Sigmoid colon (tissue), 7 donors: ENCODE data around the gene WT1. TPM values are rescaled to one million over a fixed set of nuclear protein-coding genes. Genes with fewer than 3 reads are reported as not detected.

Experiments
- DNase-seq: peaks from one replicate; pipeline ENCODE4 v3.0.0-alpha.2; 2019
- H3K27ac ChIP-seq, 4 donors: fragments of 200-600 bp; sonication (generic); one replicate each; pipeline ENCODE4 v1.5.1; 2016 to 2019; ENCODE audit warnings: mild to moderate bottlenecking in 1 of 4
- H3K27me3 ChIP-seq, 3 donors: fragments of 200-600 bp; sonication (generic); one replicate each; pipeline ENCODE4 v1.5.1; 2019; ENCODE audit warnings: mild to moderate bottlenecking in 1 of 3
- H3K36me3 ChIP-seq, 4 donors: fragments of 200-600 bp; sonication (generic); one replicate each; pipeline ENCODE4 v1.5.1; 2016 to 2019
- H3K4me1 ChIP-seq, 4 donors: fragments of 200-600 bp; sonication (generic); one replicate each; pipeline ENCODE4 v1.5.1; 2017 to 2019
- H3K4me3 ChIP-seq, 4 donors: fragments of 200-600 bp; sonication (generic); one replicate each; pipeline ENCODE4 v1.5.1; 2017 to 2019; ENCODE audit warnings: mild to moderate bottlenecking in 2 of 4, moderate library complexity in 1 of 4
- H3K9me3 ChIP-seq, 4 donors: fragments of 200-600 bp in 3 of 4; sonication (generic) in 3 of 4; one replicate each; pipeline versions ENCODE4 v1.5.1 to v1.6.1; 2013 to 2019
- EP300 ChIP-seq, 4 donors: sonication (generic); formaldehyde crosslinking; IDR thresholded peaks; one replicate each; pipeline ENCODE4 v1.6.1; 2017; ENCODE audit warnings: antibody characterized with exemption in 4 of 4
- POLR2A ChIP-seq, 2 donors: fragments of 450-650 bp; IDR thresholded peaks; one replicate each; pipeline ENCODE4 v1.6.1; 2016; ENCODE audit warnings: antibody characterized with exemption in 2 of 2, mild to moderate bottlenecking in 2 of 2, moderate library complexity in 2 of 2
- POLR2AphosphoS5 ChIP-seq, 4 donors: sonication (generic); formaldehyde crosslinking; IDR thresholded peaks; one replicate each; pipeline ENCODE4 v1.6.1; 2017; ENCODE audit warnings: antibody characterized with exemption in 4 of 4
- WGBS, 2 donors: extraction: QIAGEN DNeasy Blood & Tissue Kit; methylation state at CpG; one replicate each; pipeline ENCODE4 v1.1.7; 2013; 5-methylcytosine and 5-hydroxymethylcytosine counted together
- intact Hi-C: fragments of 100-400 bp; cut with DNase I; formaldehyde crosslinking; loops from one replicate; pipeline ENCODE4 v1.15.1; 2023
- polyA plus RNA-seq, 3 donors: library from polyadenylated mRNA; stranded (reverse); fragments of 200-250 nt; gene quantifications; one replicate each; pipeline ENCODE4 v1.2.3, GENCODE V29; 2013
- total RNA-seq, 4 donors: library from RNA; depleted of rRNA; stranded (reverse); fragments of >200 nt; gene quantifications; one replicate each; pipeline ENCODE4 v1.1.0, GENCODE V29; 2016
- TF ChIP-seq, protein P1 (sequence below), 4 experiments: fragments of 450-650 bp in 3 of 4; fragments of 200-600 bp in 1 of 4; IDR thresholded peaks; one replicate each; pipeline ENCODE4 v1.5.1; 2016 to 2019; ENCODE audit warnings: antibody characterized with exemption in 4 of 4, mild to moderate bottlenecking in 3 of 4, moderate library complexity in 2 of 4
- donor health status: healthy with polysubstance abuse.
- donor health status: Bipolar disorder and iron deficiency.
- donor health status: healthy.

The WT1 gene
- total and polyA plus RNA-seq, 7 donors: 0.04 to 1.8 (median 1.3) TPM; not detected in 1

DNA sequence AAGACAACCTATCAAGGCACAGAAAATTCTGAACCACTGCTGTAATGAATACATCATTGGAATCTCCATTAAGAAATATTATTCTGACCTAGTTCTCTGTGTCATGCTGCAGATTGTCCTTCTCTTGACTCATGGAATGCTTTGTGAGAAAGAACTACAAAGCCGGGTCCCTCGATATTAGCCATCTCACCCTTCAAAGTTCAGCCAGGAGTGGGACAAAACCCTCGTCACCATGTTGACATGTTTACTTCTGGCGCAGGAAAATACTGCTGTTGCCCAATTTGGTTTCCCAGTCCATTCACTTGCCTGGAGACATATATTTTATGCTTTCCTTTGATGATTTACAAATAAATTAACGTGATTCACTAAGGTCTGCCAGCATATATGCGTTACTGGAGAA, 10.9 kb upstream of the WT1 start:
- Histone ChIP-seq H3K4me3 (no peak overlapping the region), H3K27me3 (peaks cover 0 to 43% (median 12%) of the 10 kb centered on the region in 3 donors), H3K4me1 (no peaks in the 10 kb centered on the region), H3K9me3 (no peaks in the 10 kb centered on the region), H3K27ac (no peak overlapping the region), H3K36me3 (no peaks in the 10 kb centered on the region)
- TF ChIP-seq POLR2AphosphoS5 (IDR thresholded peaks at IDR 0.05) (peak in 2 of 4 donors; percentile 12 to 26), POLR2A (IDR thresholded peaks at IDR 0.05) (no peak), EP300 (IDR thresholded peaks at IDR 0.05) (no peak)
- DNase-seq: no peak
- WGBS, 2 donors: 72 to 75% methylated on average over 6 of the region's 6 CpGs
- intact Hi-C loops: no loop called here

DNA sequence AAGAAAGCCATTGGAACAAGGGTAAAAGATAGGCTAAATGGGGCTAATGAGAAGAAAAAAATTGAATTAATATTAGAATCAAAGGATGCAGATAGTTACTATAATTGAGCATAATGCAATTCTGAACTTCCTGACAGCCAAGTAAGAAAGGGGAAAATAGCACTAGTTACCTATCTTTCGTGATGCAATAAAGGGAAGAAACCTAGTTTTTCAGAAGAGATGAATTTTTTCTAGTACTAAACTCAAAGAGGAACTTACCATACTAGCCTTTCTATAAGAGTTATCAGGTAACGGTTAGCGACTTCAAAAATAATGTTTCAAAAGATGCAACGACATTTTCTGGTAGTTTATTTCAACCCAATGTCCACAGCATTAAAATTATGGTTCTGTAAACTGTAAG, 8.8 kb upstream of the WT1 start:
- intact Hi-C loops: no loop called here

DNA sequence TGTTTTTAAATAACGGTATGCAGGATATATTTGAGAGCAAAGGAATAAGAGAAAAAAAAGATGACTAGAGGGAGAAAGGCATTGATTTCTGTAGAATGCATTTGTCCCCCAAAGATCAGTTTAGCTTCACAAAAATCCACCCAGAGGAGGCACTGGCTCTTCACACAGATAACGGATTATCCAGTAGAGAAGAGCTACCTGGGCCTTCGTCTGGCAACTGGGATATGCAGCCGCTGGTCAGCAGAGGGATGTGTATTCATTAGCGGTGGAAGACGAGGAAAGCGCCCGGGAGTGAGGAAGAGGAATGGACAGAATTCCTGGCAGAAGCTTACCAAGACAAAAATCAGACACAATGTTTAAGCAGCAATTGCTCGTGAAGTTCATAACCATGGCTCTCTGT, 5.6 kb upstream of the WT1 start:
- H3K27me3 ChIP-seq: peaks cover 19 to 88% (median 56%) of the 10 kb centered on the region in 3 donors
- H3K4me1 ChIP-seq: peaks cover 0 to 26% (median 18%) of the 10 kb centered on the region in 4 donors
- no peaks in the 10 kb centered on the region for H3K36me3 ChIP-seq
- H3K4me3 ChIP-seq: no peak overlapping the region
- no peak for TF ChIP-seq POLR2AphosphoS5 (IDR thresholded peaks at IDR 0.05)
- no peak for TF ChIP-seq EP300 (IDR thresholded peaks at IDR 0.05)
- TF ChIP-seq POLR2A (IDR thresholded peaks at IDR 0.05): no peak
- TF ChIP-seq, protein P1, sequence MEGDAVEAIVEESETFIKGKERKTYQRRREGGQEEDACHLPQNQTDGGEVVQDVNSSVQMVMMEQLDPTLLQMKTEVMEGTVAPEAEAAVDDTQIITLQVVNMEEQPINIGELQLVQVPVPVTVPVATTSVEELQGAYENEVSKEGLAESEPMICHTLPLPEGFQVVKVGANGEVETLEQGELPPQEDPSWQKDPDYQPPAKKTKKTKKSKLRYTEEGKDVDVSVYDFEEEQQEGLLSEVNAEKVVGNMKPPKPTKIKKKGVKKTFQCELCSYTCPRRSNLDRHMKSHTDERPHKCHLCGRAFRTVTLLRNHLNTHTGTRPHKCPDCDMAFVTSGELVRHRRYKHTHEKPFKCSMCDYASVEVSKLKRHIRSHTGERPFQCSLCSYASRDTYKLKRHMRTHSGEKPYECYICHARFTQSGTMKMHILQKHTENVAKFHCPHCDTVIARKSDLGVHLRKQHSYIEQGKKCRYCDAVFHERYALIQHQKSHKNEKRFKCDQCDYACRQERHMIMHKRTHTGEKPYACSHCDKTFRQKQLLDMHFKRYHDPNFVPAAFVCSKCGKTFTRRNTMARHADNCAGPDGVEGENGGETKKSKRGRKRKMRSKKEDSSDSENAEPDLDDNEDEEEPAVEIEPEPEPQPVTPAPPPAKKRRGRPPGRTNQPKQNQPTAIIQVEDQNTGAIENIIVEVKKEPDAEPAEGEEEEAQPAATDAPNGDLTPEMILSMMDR (IDR thresholded peaks at IDR 0.05): no peak
- no peak for DNase-seq
- H3K27ac ChIP-seq: no peak overlapping the region
- intact Hi-C loops: no loop called here
- 15 to 20% methylated on average over 9 of the region's 9 CpGs for WGBS, 2 donors
- H3K9me3 ChIP-seq: no peaks in the 10 kb centered on the region

More for the DNA sequence above, 8.8 kb upstream of the WT1 start:
- DNase-seq: no peak
- Histone ChIP-seq H3K4me1 (peaks cover 0 to 5% (median 3%) of the 10 kb centered on the region in 4 donors), H3K9me3 (no peaks in the 10 kb centered on the region), H3K36me3 (no peaks in the 10 kb centered on the region), H3K4me3 (no peak overlapping the region), H3K27me3 (peaks cover 9 to 63% (median 32%) of the 10 kb centered on the region in 3 donors), H3K27ac (no peak overlapping the region)
- TF ChIP-seq EP300 (IDR thresholded peaks at IDR 0.05): no peak
- TF ChIP-seq, protein P1 (IDR thresholded peaks at IDR 0.05): no peak
- 64 to 78% methylated on average over 4 of the region's 4 CpGs for WGBS, 2 donors

DNA sequence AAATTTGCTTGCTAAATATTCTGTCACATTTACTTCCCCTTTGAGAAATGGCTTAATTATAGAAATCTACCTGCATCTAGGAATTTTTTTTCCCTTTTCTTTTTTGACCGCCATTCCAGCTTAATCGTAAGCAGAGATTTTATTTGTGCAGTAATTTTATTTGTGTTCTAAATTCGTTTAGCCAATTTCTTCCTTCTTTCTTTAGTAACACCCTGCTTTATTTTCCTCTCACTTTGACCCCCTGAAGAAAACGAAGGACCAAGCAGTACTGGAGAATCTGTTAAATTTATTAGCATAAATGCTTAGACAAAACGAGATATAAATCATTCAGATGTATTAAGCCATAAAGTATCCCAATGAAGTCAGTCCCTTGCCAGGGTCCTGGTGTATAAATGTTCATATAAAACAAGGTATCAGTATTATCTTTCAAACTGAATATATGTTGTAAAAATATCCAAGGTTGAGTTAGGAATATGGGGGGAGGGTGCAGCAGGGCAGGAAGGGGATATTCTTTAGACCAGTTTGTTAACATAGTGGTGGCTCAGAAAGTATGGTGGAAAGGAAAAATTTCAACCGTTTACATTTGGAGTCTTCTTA, 5.1 kb upstream of the WT1 start:
- no peak overlapping the region for H3K27ac ChIP-seq
- intact Hi-C loops: no loop called here
- peaks cover 0 to 31% (median 23%) of the 10 kb centered on the region in 4 donors for H3K4me1 ChIP-seq
- no peak overlapping the region for H3K4me3 ChIP-seq
- H3K9me3 ChIP-seq: no peaks in the 10 kb centered on the region
- no peaks in the 10 kb centered on the region for H3K36me3 ChIP-seq
- 24 to 32% methylated on average over 6 of the region's 6 CpGs for WGBS, 2 donors
- TF ChIP-seq EP300 (IDR thresholded peaks at IDR 0.05) (no peak), POLR2AphosphoS5 (IDR thresholded peaks at IDR 0.05) (no peak), POLR2A (IDR thresholded peaks at IDR 0.05) (no peak)
- TF ChIP-seq, protein P1 (IDR thresholded peaks at IDR 0.05): no peak
- H3K27me3 ChIP-seq: peaks cover 24 to 88% (median 61%) of the 10 kb centered on the region in 3 donors
- DNase-seq: no peak

DNA sequence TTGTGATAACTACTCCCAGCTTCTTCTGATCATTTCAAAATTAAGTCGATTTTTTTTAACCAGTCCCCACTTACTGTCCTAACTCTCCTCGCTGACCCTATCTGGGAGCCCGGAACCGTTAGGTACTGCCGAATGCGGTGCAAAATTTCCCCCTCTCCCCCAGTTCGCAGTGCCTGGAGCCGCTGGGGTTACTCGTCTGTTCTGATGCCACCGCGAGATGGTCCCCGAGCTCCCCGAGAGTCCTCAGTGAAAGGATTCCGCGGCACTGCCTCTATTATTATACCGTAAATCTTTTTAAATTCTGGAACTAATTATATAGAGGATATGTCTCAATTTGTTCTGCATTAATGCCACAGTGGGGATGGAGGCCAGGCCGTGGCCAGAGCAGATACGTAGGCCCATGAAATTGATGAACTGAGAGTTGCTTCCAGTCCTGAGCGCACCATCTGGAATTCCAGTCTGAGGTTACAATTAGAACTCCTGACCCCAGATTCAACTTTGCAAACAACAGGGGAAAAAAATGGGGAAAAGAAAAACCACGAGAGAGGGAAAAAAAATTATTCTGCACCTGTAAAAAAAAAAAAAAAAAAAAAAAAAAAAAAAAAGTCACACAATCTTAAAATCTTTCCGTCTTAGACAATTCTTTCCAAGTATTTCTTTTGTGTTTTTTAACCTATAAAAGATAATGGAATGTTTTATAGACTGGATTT, 4.3 kb upstream of the WT1 start:
- 13 to 17% methylated on average over 21 of the region's 21 CpGs for WGBS, 2 donors
- no peaks in the 10 kb centered on the region for H3K9me3 ChIP-seq

More for the DNA sequence above, 4.3 kb upstream of the WT1 start:
- TF ChIP-seq POLR2AphosphoS5 (IDR thresholded peaks at IDR 0.05): no peak
- TF ChIP-seq EP300 (IDR thresholded peaks at IDR 0.05): no peak
- no peak for TF ChIP-seq POLR2A (IDR thresholded peaks at IDR 0.05)
- TF ChIP-seq, protein P1 (IDR thresholded peaks at IDR 0.05): no peak
- intact Hi-C loops: no loop called here
- DNase-seq: no peak
- Histone ChIP-seq H3K27me3 (peaks cover 31 to 90% (median 69%) of the 10 kb centered on the region in 3 donors), H3K4me1 (peaks cover 0 to 39% (median 30%) of the 10 kb centered on the region in 4 donors), H3K4me3 (no peak overlapping the region), H3K27ac (no peak overlapping the region), H3K36me3 (no peaks in the 10 kb centered on the region)
